Upper lobe of left lung (tissue), 6 donors: ENCODE data around the gene FOXP1. TPM values are rescaled to one million over a fixed set of nuclear protein-coding genes. Genes with fewer than 3 reads are reported as not detected.

Experiments
- ATAC-seq, 2 donors: fragments of 200-7000 bp; cut with Tn5 transposase; one replicate each; pipeline ENCODE4 v1.9.1; 2022; ENCODE audit warnings: mild to moderate bottlenecking in 2 of 2, moderate library complexity in 2 of 2; ENCODE audit not compliant: low FRiP score in 2 of 2
- DNase-seq, 2 donors: peaks; one replicate each; pipeline ENCODE4 v3.0.0-alpha.2; 2019 to 2020
- H3K27ac ChIP-seq, 4 donors: fragments of 200-600 bp; sonication (generic); one replicate each; pipeline ENCODE4 v1.5.1; 2016 to 2019
- H3K27me3 ChIP-seq, 4 donors: fragments of 200-600 bp; sonication (generic); one replicate each; pipeline ENCODE4 v1.5.1; 2017 to 2019
- H3K36me3 ChIP-seq, 4 donors: fragments of 200-600 bp; sonication (generic); one replicate each; pipeline ENCODE4 v1.5.1; 2016 to 2019
- H3K4me1 ChIP-seq, 4 donors: fragments of 200-600 bp; sonication (generic); one replicate each; pipeline ENCODE4 v1.5.1; 2018 to 2019
- H3K4me3 ChIP-seq, 4 donors: fragments of 200-600 bp; sonication (generic); one replicate each; pipeline ENCODE4 v1.5.1; 2017 to 2019; ENCODE audit warnings: mild to moderate bottlenecking in 2 of 4, moderate library complexity in 1 of 4
- H3K9me3 ChIP-seq, 4 donors: fragments of 200-600 bp; sonication (generic); one replicate each; pipeline ENCODE4 v1.5.1; 2018 to 2019
- EP300 ChIP-seq, 4 donors: sonication (generic); formaldehyde crosslinking; IDR thresholded peaks; one replicate each; pipeline ENCODE4 v1.5.1; 2017; ENCODE audit warnings: antibody characterized with exemption in 4 of 4, control low read depth in 2 of 4
- POLR2A ChIP-seq, 4 donors: fragments of 450-650 bp; IDR thresholded peaks; one replicate each; pipeline ENCODE4 v1.5.1; 2016 to 2017; ENCODE audit warnings: antibody characterized with exemption in 4 of 4, mild to moderate bottlenecking in 2 of 4
- POLR2AphosphoS5 ChIP-seq, 2 donors: sonication (generic); formaldehyde crosslinking; IDR thresholded peaks; one replicate each; pipeline ENCODE4 v1.5.1; 2017; ENCODE audit warnings: antibody characterized with exemption in 2 of 2
- WGBS, 2 donors: methylation state at CpG; one replicate each; pipeline ENCODE4 v1.1.5; 2017 to 2018; 5-methylcytosine and 5-hydroxymethylcytosine counted together
- total RNA-seq, 6 donors: library from RNA; depleted of rRNA in 4 of 6; stranded (reverse); fragments of >200 nt in 4 of 6; gene quantifications; one replicate each; pipeline versions ENCODE4 v1.1.0 to v1.2.1, GENCODE V29; 2016 to 2021
- TF ChIP-seq, protein P1 (sequence below), 6 experiments: fragments of 450-650 bp in 4 of 6; fragments of 200-600 bp in 2 of 6; sonication (generic) in 2 of 6; IDR thresholded peaks; one replicate each; pipeline ENCODE4 v1.5.1; 2016 to 2019; ENCODE audit warnings: antibody characterized with exemption in 6 of 6
- donor health status: DM: no; HTN: no; CAD: no; lungs with moderate emphysema.
- donor health status: DM: no; HTN: yes; CAD: no; lungs with severe emphysema.

Gene FOXP1
- total RNA-seq, 6 donors from 2014 or later: 103 to 248 (median 134) TPM

DNA sequence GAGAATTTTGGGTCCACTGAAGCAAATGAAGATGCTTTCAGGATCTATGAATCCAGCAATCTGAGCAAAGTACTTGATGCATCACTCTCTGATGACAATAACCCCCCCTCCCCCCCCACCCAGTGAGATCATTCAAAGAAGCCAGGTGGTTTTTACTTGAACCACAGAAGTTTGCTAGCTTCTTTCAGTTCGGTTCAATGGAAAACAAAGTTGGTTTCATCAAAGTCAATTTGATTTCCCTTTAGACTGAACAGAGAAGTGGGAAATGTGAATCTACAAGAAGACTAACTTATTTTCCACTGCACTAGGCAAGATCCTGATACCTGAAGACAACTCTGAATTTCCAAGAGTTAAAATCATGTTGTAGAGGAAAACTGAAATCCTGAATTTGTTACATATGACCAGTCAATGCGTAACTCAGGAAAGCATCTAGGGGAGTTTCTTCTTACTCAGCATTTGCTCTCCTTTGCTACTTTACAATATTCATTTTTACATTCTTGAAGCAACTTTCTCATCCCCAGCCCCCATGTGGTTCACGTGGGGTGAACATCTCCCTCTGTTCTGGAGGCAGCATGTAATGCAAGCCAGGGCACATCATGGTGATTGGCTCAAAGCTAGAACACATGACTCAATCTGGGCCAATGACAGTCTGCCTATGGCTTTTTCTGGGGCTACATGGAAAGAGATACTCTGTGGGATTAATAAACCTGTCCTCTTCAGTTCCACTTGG, 572.6 kb downstream of the FOXP1 start:
- H3K36me3 ChIP-seq: peaks cover 0 to 19% (median 10%) of the 10 kb centered on the region in 4 donors
- no peak for ATAC-seq
- H3K27ac ChIP-seq: peak overlapping the region in 2 of 4 donors; percentile 8 to 49
- DNase-seq: no peak
- H3K9me3 ChIP-seq: no peaks in the 10 kb centered on the region
- TF ChIP-seq, protein P1, sequence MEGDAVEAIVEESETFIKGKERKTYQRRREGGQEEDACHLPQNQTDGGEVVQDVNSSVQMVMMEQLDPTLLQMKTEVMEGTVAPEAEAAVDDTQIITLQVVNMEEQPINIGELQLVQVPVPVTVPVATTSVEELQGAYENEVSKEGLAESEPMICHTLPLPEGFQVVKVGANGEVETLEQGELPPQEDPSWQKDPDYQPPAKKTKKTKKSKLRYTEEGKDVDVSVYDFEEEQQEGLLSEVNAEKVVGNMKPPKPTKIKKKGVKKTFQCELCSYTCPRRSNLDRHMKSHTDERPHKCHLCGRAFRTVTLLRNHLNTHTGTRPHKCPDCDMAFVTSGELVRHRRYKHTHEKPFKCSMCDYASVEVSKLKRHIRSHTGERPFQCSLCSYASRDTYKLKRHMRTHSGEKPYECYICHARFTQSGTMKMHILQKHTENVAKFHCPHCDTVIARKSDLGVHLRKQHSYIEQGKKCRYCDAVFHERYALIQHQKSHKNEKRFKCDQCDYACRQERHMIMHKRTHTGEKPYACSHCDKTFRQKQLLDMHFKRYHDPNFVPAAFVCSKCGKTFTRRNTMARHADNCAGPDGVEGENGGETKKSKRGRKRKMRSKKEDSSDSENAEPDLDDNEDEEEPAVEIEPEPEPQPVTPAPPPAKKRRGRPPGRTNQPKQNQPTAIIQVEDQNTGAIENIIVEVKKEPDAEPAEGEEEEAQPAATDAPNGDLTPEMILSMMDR (IDR thresholded peaks at IDR 0.05): no peak
- TF ChIP-seq POLR2AphosphoS5 (IDR thresholded peaks at IDR 0.05): no peak
- no peak for TF ChIP-seq POLR2A (IDR thresholded peaks at IDR 0.05)
- TF ChIP-seq EP300 (IDR thresholded peaks at IDR 0.05): no peak
- no peaks in the 10 kb centered on the region for H3K27me3 ChIP-seq
- WGBS, 2 donors: 78 to 79% methylated on average over 3 of the region's 3 CpGs
- no peak overlapping the region for H3K4me3 ChIP-seq
- peaks cover 38 to 51% (median 43%) of the 10 kb centered on the region in 4 donors for H3K4me1 ChIP-seq

DNA sequence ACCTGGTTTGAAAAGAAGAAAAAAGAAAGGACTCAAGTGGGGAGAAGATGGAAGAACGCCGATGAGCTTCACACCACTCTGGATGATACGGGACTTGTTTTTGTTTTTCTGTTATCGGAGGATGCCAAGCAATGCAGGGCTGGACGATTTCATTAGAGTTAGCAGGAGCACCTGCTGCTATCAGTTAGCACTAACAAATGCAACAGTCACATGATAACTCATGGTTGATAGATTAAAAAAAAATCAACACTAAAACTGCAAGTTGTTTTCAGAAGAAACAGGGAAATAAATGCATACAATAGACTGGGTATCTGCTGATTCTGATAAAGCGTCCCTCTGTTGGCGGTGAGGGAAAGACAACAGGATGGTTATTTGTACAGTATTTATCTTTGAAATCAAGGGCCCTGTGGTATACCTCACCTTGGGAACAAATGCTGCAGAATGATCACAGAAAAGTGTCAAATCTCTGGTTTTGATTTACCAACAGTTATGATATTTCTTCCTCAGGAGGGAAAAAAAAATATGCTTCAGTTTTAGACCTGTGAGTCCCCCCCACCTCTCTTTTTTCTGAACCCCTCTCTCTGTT, 575.1 kb downstream of the FOXP1 start:
- no peak for DNase-seq
- WGBS, 2 donors: 59 to 61% methylated on average over 7 of the region's 7 CpGs
- no peaks in the 10 kb centered on the region for H3K27me3 ChIP-seq
- TF ChIP-seq EP300 (IDR thresholded peaks at IDR 0.05) (no peak), POLR2A (IDR thresholded peaks at IDR 0.05) (no peak), POLR2AphosphoS5 (IDR thresholded peaks at IDR 0.05) (no peak)
- TF ChIP-seq, protein P1 (IDR thresholded peaks at IDR 0.05): no peak
- H3K4me1 ChIP-seq: peaks cover 40 to 62% (median 48%) of the 10 kb centered on the region in 4 donors
- no peak overlapping the region for H3K4me3 ChIP-seq
- H3K36me3 ChIP-seq: peaks cover 0 to 5% (median 0%) of the 10 kb centered on the region in 4 donors
- peak overlapping the region in 2 of 4 donors; percentile 46 to 68 for H3K27ac ChIP-seq
- no peak for ATAC-seq
- no peaks in the 10 kb centered on the region for H3K9me3 ChIP-seq

DNA sequence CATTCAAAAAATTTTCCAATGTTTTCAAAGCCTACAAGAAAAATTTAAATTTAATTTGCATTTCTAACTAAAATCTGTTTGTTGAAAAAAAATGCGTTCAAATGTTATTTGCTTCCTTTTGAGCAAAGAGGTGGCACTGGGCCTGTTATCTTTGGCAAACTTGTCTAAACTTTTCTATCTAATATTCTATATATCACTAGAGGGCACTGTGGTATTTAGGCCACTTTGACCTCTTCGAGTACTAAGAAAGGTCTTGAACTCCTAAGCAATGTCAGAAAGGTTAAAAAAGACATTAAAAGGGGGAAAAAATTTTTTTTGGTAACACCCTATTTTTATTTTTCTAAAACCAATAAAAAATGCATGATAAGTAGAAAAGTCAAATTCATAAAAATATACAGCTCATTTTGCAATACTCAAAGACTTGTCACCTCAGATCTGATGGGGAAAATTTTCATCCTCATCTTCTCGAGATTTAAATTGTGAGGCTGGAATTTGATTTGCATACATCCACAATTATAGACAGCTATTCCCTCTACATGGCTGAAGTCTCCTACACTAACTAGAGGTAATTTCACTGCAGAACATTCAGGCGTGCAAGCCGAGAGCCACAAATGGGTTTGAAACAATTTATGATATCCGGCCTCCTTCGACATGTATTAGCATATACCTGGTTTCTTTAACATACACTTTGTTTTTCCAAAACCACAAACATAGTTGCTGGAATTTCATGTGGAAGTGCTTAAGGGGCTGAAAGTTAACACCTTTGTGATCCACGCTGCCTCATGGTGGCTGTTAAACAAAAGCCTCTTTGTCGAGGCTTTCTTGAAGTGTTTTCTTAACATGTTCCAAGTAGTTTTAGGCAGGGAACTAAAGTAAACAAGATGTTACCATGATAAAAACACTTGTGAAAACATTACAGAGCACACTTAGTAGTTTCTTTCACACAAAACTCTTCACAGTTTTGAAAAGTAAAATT, 576.4 kb downstream of the FOXP1 start:
- 46 to 47% methylated on average over 9 of the region's 9 CpGs for WGBS, 2 donors

DNA sequence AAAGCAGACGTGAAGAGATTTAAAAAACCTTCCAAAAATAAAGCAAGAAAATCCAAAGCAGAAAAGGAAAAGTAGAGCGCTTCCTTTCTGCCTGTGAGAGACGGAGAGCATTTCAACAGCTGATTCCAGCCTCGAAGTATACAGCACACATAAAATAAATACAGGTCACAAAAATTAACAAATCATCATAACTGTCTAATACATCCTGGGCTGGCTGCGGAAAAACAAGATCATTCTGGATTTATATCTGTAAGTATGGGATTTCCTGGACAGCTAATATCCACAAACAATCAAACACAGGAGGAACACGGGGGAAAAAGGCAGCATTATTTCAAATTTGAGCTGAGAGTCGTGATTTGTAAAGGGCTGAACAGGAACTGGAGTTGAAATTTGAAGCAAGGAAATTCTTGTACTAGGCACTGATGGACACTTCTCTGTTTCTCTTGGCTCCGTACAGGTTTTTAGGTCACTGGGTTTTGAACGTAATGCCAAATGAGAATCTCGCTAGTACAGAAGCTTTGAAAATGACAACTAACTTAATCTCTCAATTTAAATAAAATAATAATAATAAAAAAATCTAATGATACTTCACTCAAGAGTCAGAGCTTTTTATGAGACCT, 577.7 kb downstream of the FOXP1 start:
- H3K27me3 ChIP-seq: no peaks in the 10 kb centered on the region
- no peak for ATAC-seq

More for the DNA sequence above, 576.4 kb downstream of the FOXP1 start:
- H3K4me1 ChIP-seq: peaks cover 37 to 56% (median 49%) of the 10 kb centered on the region in 4 donors
- peak overlapping the region in 3 of 4 donors; percentile 9 to 68 (median 46) for H3K27ac ChIP-seq
- DNase-seq: no peak
- no peak overlapping the region for H3K4me3 ChIP-seq
- no peaks in the 10 kb centered on the region for H3K9me3 ChIP-seq
- peak in 1 of 2 donors; percentile 77 for ATAC-seq
- TF ChIP-seq EP300 (IDR thresholded peaks at IDR 0.05): no peak
- TF ChIP-seq, protein P1 (IDR thresholded peaks at IDR 0.05): peak; percentile 14 to 52 (median 28)
- no peaks in the 10 kb centered on the region for H3K27me3 ChIP-seq
- H3K36me3 ChIP-seq: peaks cover 0 to 6% (median 0%) of the 10 kb centered on the region in 4 donors

More for the DNA sequence above, 577.7 kb downstream of the FOXP1 start:
- WGBS, 2 donors: 48 to 60% methylated on average over 10 of the region's 10 CpGs
- H3K9me3 ChIP-seq: no peaks in the 10 kb centered on the region
- H3K4me3 ChIP-seq: no peak overlapping the region
- no peak for DNase-seq
- H3K27ac ChIP-seq: peak overlapping the region in 2 of 4 donors; percentile 12 to 68
- TF ChIP-seq POLR2A (IDR thresholded peaks at IDR 0.05): no peak
- TF ChIP-seq, protein P1 (IDR thresholded peaks at IDR 0.05): no peak
- no peak for TF ChIP-seq POLR2AphosphoS5 (IDR thresholded peaks at IDR 0.05)
- no peak for TF ChIP-seq EP300 (IDR thresholded peaks at IDR 0.05)
- H3K36me3 ChIP-seq: peaks cover 0 to 7% (median 0%) of the 10 kb centered on the region in 4 donors
- H3K4me1 ChIP-seq: peaks cover 31 to 48% (median 42%) of the 10 kb centered on the region in 4 donors
